GM23338 (cell line): ENCODE measurements around the gene HDAC11. TPM values are rescaled to one million over a fixed set of nuclear protein-coding genes. Genes with fewer than 3 reads are reported as not detected.

Experiments used
- ATAC-seq: fragments of 200-7000 bp; cut with Tn5 transposase; 3 replicates; pipeline ENCODE4 v1.9.1; 2020
- DNase-seq: peaks from one replicate; pipeline ENCODE4 v3.0.0-alpha.2; 2015; ENCODE audit warnings: low spot score
- H2AFZ ChIP-seq: fragments of 200-600 bp; sonication (generic); 2 replicates; pipeline ENCODE4 v1.8.0; 2016; ENCODE audit warnings: antibody characterized with exemption, mild to moderate bottlenecking, moderate library complexity
- H3F3A ChIP-seq: fragments of 200-600 bp; sonication (generic); replicated peaks from 2 replicates; pipeline ENCODE4 v1.8.0; 2017; ENCODE audit warnings: antibody characterized with exemption, mixed run types, low read depth
- H3K27ac ChIP-seq: fragments of 200-600 bp; sonication (generic); 2 replicates; pipeline ENCODE4 v1.6.1; 2016; ENCODE audit warnings: low read depth
- H3K27me3 ChIP-seq: fragments of 200-600 bp; sonication (generic); 2 replicates; pipeline ENCODE4 v1.8.0; 2016; ENCODE audit warnings: mild to moderate bottlenecking, mixed run types, moderate library complexity; ENCODE audit not compliant: insufficient read depth
- H3K36me3 ChIP-seq: fragments of 200-600 bp; sonication (generic); 2 replicates; pipeline ENCODE4 v1.8.0; 2016; ENCODE audit warnings: mild to moderate bottlenecking; ENCODE audit not compliant: insufficient read depth
- H3K4me1 ChIP-seq: fragments of 200-600 bp; sonication (generic); 2 replicates; pipeline ENCODE4 v1.8.0; 2016; ENCODE audit warnings: mild to moderate bottlenecking, moderate library complexity; ENCODE audit not compliant: insufficient read depth
- H3K4me2 ChIP-seq: fragments of 200-600 bp; sonication (generic); 2 replicates; pipeline ENCODE4 v1.7.1; 2017; ENCODE audit warnings: mixed run types
- H3K4me3 ChIP-seq: fragments of 200-600 bp; sonication (generic); 2 replicates; pipeline ENCODE4 v1.6.1; 2016; ENCODE audit warnings: mixed run types
- H3K79me2 ChIP-seq: fragments of 200-600 bp; sonication (generic); replicated peaks from 2 replicates; pipeline ENCODE4 v1.8.0; 2017; ENCODE audit warnings: mild to moderate bottlenecking; ENCODE audit not compliant: insufficient read depth
- H3K9me2 ChIP-seq: fragments of 200-600 bp; sonication (generic); 2 replicates; pipeline ENCODE4 v1.8.0; 2017; ENCODE audit not compliant: insufficient read depth
- H4K20me1 ChIP-seq: fragments of 200-600 bp; sonication (generic); replicated peaks from 2 replicates; pipeline ENCODE4 v1.8.0; 2017; ENCODE audit warnings: mild to moderate bottlenecking; ENCODE audit not compliant: insufficient read depth
- H3K27ac Mint-ChIP-seq: 2 replicates; pipeline ENCODE4 v1.8.0; 2020; ENCODE audit warnings: inconsistent platforms, mild to moderate bottlenecking, moderate library complexity, mixed read lengths
- H3K27me3 Mint-ChIP-seq: 3 replicates; pipeline ENCODE4 v1.8.0; 2022; ENCODE audit warnings: low read depth, mild to moderate bottlenecking, moderate library complexity, mixed read lengths, inconsistent platforms; ENCODE audit not compliant: insufficient read depth, poor library complexity
- H3K36me3 Mint-ChIP-seq: 3 replicates; pipeline ENCODE4 v1.8.0; 2021; ENCODE audit warnings: low read depth, mild to moderate bottlenecking, inconsistent platforms, moderate library complexity, mixed read lengths
- H3K4me1 Mint-ChIP-seq: 3 replicates; pipeline ENCODE4 v1.8.0; 2020; ENCODE audit warnings: mild to moderate bottlenecking, inconsistent platforms, mixed read lengths
- H3K4me3 Mint-ChIP-seq: 3 replicates; pipeline ENCODE4 v1.8.0; 2021; ENCODE audit warnings: moderate library complexity, mild to moderate bottlenecking, inconsistent platforms, mixed read lengths
- H3K9me3 Mint-ChIP-seq: 3 replicates; pipeline ENCODE4 v1.8.0; 2020; ENCODE audit warnings: moderate library complexity, mild to moderate bottlenecking, inconsistent platforms, mixed read lengths
- EZH2 ChIP-seq: fragments of 200-600 bp; sonication (generic); IDR thresholded peaks from one replicate; pipeline ENCODE4 v1.8.0; 2017; ENCODE audit warnings: antibody characterized with exemption, mild to moderate bottlenecking, low read depth; ENCODE audit not compliant: unreplicated experiment
- JUNB ChIP-seq: IDR thresholded peaks from one replicate; pipeline ENCODE4 v1.6.1; 2016; ENCODE audit warnings: antibody characterized with exemption; ENCODE audit not compliant: unreplicated experiment
- NANOG ChIP-seq: IDR thresholded peaks from 2 replicates; pipeline ENCODE4 v1.6.1; 2016; ENCODE audit warnings: antibody characterized with exemption, borderline replicate concordance
- POLR2AphosphoS5 ChIP-seq: IDR thresholded peaks from 2 replicates; pipeline ENCODE4 v1.6.1; 2016; ENCODE audit warnings: antibody characterized with exemption, low read depth
- STAT1 ChIP-seq: IDR thresholded peaks from one replicate; pipeline ENCODE4 v1.6.1; 2016; ENCODE audit warnings: antibody characterized with exemption; ENCODE audit not compliant: unreplicated experiment
- ZNF114 ChIP-seq: fragments of 250-450 bp; sonication (Bioruptor Pico); IDR thresholded peaks from 2 replicates; pipeline ENCODE4 v1.5.0; 2020; ENCODE audit warnings: mild to moderate bottlenecking, moderate library complexity
- polyA plus RNA-seq: library from polyadenylated mRNA; unstranded; fragments of >200 nt; fragmentation: Nextera tagmentation; extraction: Ambion mirVana; gene quantifications from 2 replicates; pipeline ENCODE4 v1.2.1, GENCODE V29; 2016
- total RNA-seq: library from RNA; depleted of rRNA; stranded (reverse); fragments of >200 nt; shearing (Covaris generic); gene quantifications from 2 replicates; pipeline ENCODE4 v1.2.3, GENCODE V29; 2014
- TF ChIP-seq, protein P1 (sequence below): fragments of 250-450 bp; sonication (Bioruptor Pico); IDR thresholded peaks from 2 replicates; pipeline ENCODE4 v1.5.0; 2020; ENCODE audit warnings: mild to moderate bottlenecking, moderate library complexity
- TF ChIP-seq, protein P2 (sequence below): IDR thresholded peaks from 2 replicates; pipeline ENCODE4 v1.6.1; 2016; ENCODE audit warnings: antibody characterized with exemption
- TF ChIP-seq, protein P3 (sequence below): IDR thresholded peaks from one replicate; pipeline ENCODE4 v1.6.1; 2018; ENCODE audit warnings: antibody characterized with exemption; ENCODE audit not compliant: unreplicated experiment
- TF ChIP-seq, protein P4 (sequence below), 2 experiments: fragments of 200-600 bp in 1 of 2; sonication (generic) in 1 of 2; conservative IDR thresholded peaks; 2 replicates each; pipeline versions ENCODE4 v1.5.1 to v1.6.1; 2016 to 2017; ENCODE audit warnings: antibody characterized with exemption in 2 of 2, low read depth in 2 of 2, mild to moderate bottlenecking in 2 of 2, moderate library complexity in 1 of 2

Gene HDAC11
- total and polyA plus RNA-seq, 2 experiments from 2014 or later = 5.4 to 15.8 TPM

DNA sequence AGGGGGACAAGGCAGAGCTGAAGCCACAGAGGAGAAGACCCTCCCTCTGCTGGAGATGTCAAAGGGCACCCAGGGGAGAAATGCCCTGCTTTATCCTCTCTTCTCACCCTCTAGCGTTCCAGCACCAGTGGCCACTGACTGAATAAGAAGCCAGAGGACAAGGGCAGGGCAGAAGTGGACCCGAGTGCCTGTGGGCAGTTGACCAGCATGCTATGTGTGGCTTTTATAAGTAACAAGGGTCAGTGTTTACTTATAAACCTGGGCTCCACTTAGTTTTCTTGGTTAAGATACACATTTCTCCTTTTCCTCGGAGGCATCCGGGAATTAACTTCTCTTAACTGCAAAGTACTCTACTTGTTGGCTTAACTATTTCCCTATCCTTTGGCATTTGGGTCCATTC is 13.3 kb upstream of the HDAC11 start (continued):
- TF ChIP-seq, protein P1, sequence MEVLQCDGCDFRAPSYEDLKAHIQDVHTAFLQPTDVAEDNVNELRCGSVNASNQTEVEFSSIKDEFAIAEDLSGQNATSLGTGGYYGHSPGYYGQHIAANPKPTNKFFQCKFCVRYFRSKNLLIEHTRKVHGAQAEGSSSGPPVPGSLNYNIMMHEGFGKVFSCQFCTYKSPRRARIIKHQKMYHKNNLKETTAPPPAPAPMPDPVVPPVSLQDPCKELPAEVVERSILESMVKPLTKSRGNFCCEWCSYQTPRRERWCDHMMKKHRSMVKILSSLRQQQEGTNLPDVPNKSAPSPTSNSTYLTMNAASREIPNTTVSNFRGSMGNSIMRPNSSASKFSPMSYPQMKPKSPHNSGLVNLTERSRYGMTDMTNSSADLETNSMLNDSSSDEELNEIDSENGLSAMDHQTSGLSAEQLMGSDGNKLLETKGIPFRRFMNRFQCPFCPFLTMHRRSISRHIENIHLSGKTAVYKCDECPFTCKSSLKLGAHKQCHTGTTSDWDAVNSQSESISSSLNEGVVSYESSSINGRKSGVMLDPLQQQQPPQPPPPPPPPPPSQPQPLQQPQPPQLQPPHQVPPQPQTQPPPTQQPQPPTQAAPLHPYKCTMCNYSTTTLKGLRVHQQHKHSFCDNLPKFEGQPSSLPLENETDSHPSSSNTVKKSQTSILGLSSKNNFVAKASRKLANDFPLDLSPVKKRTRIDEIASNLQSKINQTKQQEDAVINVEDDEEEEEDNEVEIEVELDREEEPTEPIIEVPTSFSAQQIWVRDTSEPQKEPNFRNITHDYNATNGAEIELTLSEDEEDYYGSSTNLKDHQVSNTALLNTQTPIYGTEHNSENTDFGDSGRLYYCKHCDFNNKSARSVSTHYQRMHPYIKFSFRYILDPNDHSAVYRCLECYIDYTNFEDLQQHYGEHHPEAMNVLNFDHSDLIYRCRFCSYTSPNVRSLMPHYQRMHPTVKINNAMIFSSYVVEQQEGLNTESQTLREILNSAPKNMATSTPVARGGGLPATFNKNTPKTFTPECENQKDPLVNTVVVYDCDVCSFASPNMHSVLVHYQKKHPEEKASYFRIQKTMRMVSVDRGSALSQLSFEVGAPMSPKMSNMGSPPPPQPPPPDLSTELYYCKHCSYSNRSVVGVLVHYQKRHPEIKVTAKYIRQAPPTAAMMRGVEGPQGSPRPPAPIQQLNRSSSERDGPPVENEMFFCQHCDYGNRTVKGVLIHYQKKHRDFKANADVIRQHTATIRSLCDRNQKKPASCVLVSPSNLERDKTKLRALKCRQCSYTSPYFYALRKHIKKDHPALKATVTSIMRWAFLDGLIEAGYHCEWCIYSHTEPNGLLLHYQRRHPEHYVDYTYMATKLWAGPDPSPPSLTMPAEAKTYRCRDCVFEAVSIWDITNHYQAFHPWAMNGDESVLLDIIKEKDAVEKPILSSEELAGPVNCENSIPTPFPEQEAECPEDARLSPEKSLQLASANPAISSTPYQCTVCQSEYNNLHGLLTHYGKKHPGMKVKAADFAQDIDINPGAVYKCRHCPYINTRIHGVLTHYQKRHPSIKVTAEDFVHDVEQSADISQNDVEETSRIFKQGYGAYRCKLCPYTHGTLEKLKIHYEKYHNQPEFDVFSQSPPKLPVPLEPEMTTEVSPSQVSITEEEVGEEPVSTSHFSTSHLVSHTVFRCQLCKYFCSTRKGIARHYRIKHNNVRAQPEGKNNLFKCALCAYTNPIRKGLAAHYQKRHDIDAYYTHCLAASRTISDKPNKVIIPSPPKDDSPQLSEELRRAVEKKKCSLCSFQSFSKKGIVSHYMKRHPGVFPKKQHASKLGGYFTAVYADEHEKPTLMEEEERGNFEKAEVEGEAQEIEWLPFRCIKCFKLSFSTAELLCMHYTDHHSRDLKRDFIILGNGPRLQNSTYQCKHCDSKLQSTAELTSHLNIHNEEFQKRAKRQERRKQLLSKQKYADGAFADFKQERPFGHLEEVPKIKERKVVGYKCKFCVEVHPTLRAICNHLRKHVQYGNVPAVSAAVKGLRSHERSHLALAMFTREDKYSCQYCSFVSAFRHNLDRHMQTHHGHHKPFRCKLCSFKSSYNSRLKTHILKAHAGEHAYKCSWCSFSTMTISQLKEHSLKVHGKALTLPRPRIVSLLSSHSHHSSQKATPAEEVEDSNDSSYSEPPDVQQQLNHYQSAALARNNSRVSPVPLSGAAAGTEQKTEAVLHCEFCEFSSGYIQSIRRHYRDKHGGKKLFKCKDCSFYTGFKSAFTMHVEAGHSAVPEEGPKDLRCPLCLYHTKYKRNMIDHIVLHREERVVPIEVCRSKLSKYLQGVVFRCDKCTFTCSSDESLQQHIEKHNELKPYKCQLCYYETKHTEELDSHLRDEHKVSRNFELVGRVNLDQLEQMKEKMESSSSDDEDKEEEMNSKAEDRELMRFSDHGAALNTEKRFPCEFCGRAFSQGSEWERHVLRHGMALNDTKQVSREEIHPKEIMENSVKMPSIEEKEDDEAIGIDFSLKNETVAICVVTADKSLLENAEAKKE (CRISPR knock-in tag) = no peak
- TF ChIP-seq, protein P2, sequence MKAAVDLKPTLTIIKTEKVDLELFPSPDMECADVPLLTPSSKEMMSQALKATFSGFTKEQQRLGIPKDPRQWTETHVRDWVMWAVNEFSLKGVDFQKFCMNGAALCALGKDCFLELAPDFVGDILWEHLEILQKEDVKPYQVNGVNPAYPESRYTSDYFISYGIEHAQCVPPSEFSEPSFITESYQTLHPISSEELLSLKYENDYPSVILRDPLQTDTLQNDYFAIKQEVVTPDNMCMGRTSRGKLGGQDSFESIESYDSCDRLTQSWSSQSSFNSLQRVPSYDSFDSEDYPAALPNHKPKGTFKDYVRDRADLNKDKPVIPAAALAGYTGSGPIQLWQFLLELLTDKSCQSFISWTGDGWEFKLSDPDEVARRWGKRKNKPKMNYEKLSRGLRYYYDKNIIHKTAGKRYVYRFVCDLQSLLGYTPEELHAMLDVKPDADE = no peak

DNA sequence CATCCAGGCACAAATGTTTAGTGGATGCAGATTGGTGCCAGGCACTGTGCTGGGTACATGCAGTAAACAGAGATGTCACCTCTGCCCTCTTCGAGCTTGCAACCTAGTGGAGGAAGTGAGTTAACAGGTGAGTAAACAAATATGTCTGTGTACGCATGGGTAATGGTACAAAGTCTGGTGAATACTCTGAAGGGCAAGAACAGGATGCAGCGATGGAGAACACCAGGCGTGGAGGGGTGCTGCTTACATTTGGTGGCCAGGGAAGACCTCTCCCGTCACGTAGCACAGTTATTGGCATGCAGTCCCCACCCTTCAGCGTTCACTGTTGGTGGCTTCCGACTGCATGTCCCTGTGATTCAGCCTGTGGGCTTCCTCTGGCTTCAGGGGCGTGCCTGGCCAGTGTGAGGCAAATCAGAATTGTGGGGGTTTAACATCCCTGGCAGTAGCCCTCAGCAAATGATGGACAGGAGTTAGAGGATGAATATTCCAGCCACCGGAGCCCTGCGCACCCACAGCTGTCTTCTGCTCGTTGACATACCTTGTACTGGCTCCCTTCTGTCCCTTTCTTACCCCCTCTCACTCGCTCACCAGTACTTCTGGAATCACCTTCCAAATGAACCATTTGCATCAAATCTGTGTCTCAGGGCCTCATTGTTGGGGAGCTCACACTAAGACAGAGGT is 9.1 kb upstream of the HDAC11 start:
- no peaks in the 10 kb centered on the region for H3K9me2 ChIP-seq
- Mint-ChIP-seq H3K4me1 (peaks cover 40% of the 10 kb centered on the region), H3K36me3 (no peaks in the 10 kb centered on the region), H3K4me3 (no peak overlapping the region), H3K27ac (no peak overlapping the region), H3K27me3 (peaks cover 19% of the 10 kb centered on the region), H3K9me3 (no peaks in the 10 kb centered on the region)
- H3K4me3 ChIP-seq = no peak overlapping the region
- no peak overlapping the region for H3K4me2 ChIP-seq
- peaks cover 6% of the 10 kb centered on the region; the same call in 1 of the 2 replicates for H3F3A ChIP-seq
- H3K36me3 ChIP-seq = no peaks in the 10 kb centered on the region
- no peaks in the 10 kb centered on the region for H3K79me2 ChIP-seq
- no peak for DNase-seq
- no peak overlapping the region for H2AFZ ChIP-seq
- H4K20me1 ChIP-seq = no peaks in the 10 kb centered on the region
- ATAC-seq = no peak
- H3K27ac ChIP-seq = no peak overlapping the region
- no peaks in the 10 kb centered on the region for H3K27me3 ChIP-seq
- peaks cover 21% of the 10 kb centered on the region for H3K4me1 ChIP-seq
- TF ChIP-seq, protein P3, sequence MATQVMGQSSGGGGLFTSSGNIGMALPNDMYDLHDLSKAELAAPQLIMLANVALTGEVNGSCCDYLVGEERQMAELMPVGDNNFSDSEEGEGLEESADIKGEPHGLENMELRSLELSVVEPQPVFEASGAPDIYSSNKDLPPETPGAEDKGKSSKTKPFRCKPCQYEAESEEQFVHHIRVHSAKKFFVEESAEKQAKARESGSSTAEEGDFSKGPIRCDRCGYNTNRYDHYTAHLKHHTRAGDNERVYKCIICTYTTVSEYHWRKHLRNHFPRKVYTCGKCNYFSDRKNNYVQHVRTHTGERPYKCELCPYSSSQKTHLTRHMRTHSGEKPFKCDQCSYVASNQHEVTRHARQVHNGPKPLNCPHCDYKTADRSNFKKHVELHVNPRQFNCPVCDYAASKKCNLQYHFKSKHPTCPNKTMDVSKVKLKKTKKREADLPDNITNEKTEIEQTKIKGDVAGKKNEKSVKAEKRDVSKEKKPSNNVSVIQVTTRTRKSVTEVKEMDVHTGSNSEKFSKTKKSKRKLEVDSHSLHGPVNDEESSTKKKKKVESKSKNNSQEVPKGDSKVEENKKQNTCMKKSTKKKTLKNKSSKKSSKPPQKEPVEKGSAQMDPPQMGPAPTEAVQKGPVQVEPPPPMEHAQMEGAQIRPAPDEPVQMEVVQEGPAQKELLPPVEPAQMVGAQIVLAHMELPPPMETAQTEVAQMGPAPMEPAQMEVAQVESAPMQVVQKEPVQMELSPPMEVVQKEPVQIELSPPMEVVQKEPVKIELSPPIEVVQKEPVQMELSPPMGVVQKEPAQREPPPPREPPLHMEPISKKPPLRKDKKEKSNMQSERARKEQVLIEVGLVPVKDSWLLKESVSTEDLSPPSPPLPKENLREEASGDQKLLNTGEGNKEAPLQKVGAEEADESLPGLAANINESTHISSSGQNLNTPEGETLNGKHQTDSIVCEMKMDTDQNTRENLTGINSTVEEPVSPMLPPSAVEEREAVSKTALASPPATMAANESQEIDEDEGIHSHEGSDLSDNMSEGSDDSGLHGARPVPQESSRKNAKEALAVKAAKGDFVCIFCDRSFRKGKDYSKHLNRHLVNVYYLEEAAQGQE = no peak
- TF ChIP-seq JUNB (no peak), POLR2AphosphoS5 (no peak), NANOG (no peak), ZNF114 (CRISPR knock-in tag) (no peak), STAT1 (no peak), EZH2 (no peak)
- TF ChIP-seq, protein P4, sequence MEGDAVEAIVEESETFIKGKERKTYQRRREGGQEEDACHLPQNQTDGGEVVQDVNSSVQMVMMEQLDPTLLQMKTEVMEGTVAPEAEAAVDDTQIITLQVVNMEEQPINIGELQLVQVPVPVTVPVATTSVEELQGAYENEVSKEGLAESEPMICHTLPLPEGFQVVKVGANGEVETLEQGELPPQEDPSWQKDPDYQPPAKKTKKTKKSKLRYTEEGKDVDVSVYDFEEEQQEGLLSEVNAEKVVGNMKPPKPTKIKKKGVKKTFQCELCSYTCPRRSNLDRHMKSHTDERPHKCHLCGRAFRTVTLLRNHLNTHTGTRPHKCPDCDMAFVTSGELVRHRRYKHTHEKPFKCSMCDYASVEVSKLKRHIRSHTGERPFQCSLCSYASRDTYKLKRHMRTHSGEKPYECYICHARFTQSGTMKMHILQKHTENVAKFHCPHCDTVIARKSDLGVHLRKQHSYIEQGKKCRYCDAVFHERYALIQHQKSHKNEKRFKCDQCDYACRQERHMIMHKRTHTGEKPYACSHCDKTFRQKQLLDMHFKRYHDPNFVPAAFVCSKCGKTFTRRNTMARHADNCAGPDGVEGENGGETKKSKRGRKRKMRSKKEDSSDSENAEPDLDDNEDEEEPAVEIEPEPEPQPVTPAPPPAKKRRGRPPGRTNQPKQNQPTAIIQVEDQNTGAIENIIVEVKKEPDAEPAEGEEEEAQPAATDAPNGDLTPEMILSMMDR (conservative IDR thresholded peaks at IDR 0.05; ENCODE audit: low read depth in 2 of 2) = no peak
